ENCODE data around the gene PPM1D. TPM values are rescaled to one million over a fixed set of nuclear protein-coding genes. Genes with fewer than 3 reads are reported as not detected.
"Not testable (repeated sequence)": the region's sequence is repeated elsewhere in the genome, so short reads cannot be mapped to it uniquely, and the experiment has no call there.

Gene PPM1D
- total RNA-seq, 1 donor from 2014 or later = 9.5 TPM

- not testable (repeated sequence) for ATAC-seq
Observed at GRCh38 chr17:60674637-60675036, 74.6 kb downstream of the PPM1D start.

- ATAC-seq = no peak
Observed at GRCh38 chr17:60675997-60676396, 76.0 kb downstream of the PPM1D start.

- no peak for ATAC-seq
Observed at GRCh38 chr17:60676758-60677307, 76.8 kb downstream of the PPM1D start.

GRCh38 chr17:60677308-60678117 lies 77.5 kb downstream of the PPM1D start, which contains the start of gene BCAS3:
Gene BCAS3, plus strand, starts transcription at chr17:60677851.
- ATAC-seq = peak; percentile 98

GRCh38 chr17:60678118-60678444 lies 78.1 kb downstream of the PPM1D start:
- ATAC-seq = peak; percentile 1

GRCh38 chr17:60679287-60679686 lies 79.3 kb downstream of the PPM1D start:
- no peak for ATAC-seq

GRCh38 chr17:60680754-60681153 lies 80.8 kb downstream of the PPM1D start:
- no peak for ATAC-seq

- ATAC-seq = no peak
Observed at GRCh38 chr17:60685437-60685836, 85.4 kb downstream of the PPM1D start.

- no peak for ATAC-seq
Observed at GRCh38 chr17:60695960-60696359, 96.0 kb downstream of the PPM1D start.

- no peak for ATAC-seq
Observed at GRCh38 chr17:60699090-60699489, 99.1 kb downstream of the PPM1D start.

- ATAC-seq = no peak
Observed at GRCh38 chr17:60704170-60704569, 104.2 kb downstream of the PPM1D start.

- ATAC-seq = no peak
Observed at GRCh38 chr17:60712675-60713074, 112.7 kb downstream of the PPM1D start.

GRCh38 chr17:60713608-60714007 lies 113.6 kb downstream of the PPM1D start:
- ATAC-seq = no peak

Other genes with a start within 250 kb of the PPM1D start
- 53.5 TPM for gene USP32, start 208.1 kb upstream of the PPM1D start, total RNA-seq
- not detected for gene CHCT1, start 177.7 kb upstream of the PPM1D start, total RNA-seq
- 23.2 TPM for gene APPBP2, start 74.0 kb upstream of the PPM1D start, total RNA-seq
- gene BCAS3, start 77.7 kb downstream of the PPM1D start, total RNA-seq = 20.8 TPM